GM10266 (cell line): ENCODE measurements around the gene TLR7.

Experiments used
- DNase-seq: peaks from one replicate; pipeline ENCODE4 v3.0.0; 2012; ENCODE audit errors: extremely low spot score
- CTCF ChIP-seq: IDR thresholded peaks from 2 replicates; pipeline ENCODE4 v1.5.1; 2012; ENCODE audit warnings: mild to moderate bottlenecking, low read depth; ENCODE audit not compliant: control insufficient read depth, insufficient read depth; ENCODE audit errors: missing control alignments

TLR7 gene

GRCh38 chrX:12896935-12897334 is 30.1 kb downstream of the TLR7 start:
- DNase-seq, result no peak
- no peak for TF ChIP-seq CTCF

DNA sequence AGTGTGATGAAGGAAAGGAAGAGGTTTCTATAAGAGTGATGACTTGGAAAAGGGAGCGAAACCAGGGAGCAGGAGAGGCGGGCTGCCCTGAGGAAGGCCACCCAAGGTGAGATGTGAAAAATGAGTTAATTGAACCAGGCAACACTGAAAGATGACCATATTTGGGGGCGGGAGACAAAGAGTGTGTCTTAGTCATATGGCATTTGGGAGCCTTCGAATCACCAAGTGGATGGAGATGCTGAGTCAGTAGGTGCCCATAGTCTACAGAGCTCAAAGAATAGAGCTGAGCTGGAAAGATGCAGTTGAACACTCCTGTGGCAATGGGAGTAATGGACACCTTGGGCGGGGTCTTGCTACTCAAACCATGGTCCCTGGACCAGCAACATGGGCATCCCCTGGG is 31.2 kb downstream of the TLR7 start:
- no peak for DNase-seq

GRCh38 chrX:12899506-12899905 is 32.6 kb downstream of the TLR7 start:
- DNase-seq, result no peak
- TF ChIP-seq CTCF, result no peak

More for the DNA sequence above, 31.2 kb downstream of the TLR7 start:
- TF ChIP-seq CTCF, result no peak

- TF ChIP-seq CTCF, result peak; percentile 76
- DNase-seq, result peak; percentile 41
Measured at GRCh38 chrX:12901486-12901885, 34.6 kb downstream of the TLR7 start.

GRCh38 chrX:12903646-12904045 is 36.8 kb downstream of the TLR7 start:
- TF ChIP-seq CTCF, result no peak
- no peak for DNase-seq

GRCh38 chrX:12906046-12906761 is 39.3 kb downstream of the TLR7 start, which contains the start of gene TLR8:
Gene TLR8 (plus strand): TSS chrX:12906620. CDS start chrX:12906707, 87 bp downstream.
- no peak for TF ChIP-seq CTCF
- no peak for DNase-seq

- no peak for DNase-seq
- TF ChIP-seq CTCF, result no peak
Measured at GRCh38 chrX:12910423-12911121, 43.7 kb downstream of the TLR7 start.
